ENCODE results near the gene FXYD6. TPM values are rescaled to one million over a fixed set of nuclear protein-coding genes. Genes with fewer than 3 reads are reported as not detected.

Gene FXYD6
- polyA plus RNA-seq, 2 of the 4 experiments (the other 2 are of a cell fraction): 0.26 to 0.49 TPM

- no peaks in the 10 kb centered on the region for H3K4me1 ChIP-seq
- H3K9me3 ChIP-seq: no peaks in the 10 kb centered on the region
- POLR2A ChIA-PET: no interaction called here
- H3K27ac ChIP-seq: no peak overlapping the region
- ATAC-seq: no peak
- WGBS (ENCODE audit: missing lambda C conversion rate): 29% methylated on average over 1 of the region's 6 CpGs
- no peak overlapping the region for H3K4me2 ChIP-seq
- TF ChIP-seq CHD4 (IDR thresholded peaks at IDR 0.05; ENCODE audit: borderline replicate concordance) (no peak), EP300 (IDR thresholded peaks at IDR 0.05) (no peak), RNF2 (IDR thresholded peaks at IDR 0.05; ENCODE audit: borderline replicate concordance, low read depth) (no peak), HOXB13 (CRISPR knock-in tag; IDR thresholded peaks at IDR 0.05; ENCODE audit: low read depth) (no peak), ATOH8 (CRISPR knock-in tag; IDR thresholded peaks at IDR 0.05; ENCODE audit: low read depth) (no peak), ZNF302 (CRISPR knock-in tag; IDR thresholded peaks at IDR 0.05) (no peak), CBX8 (IDR thresholded peaks at IDR 0.05) (no peak), ZSCAN20 (CRISPR knock-in tag; IDR thresholded peaks at IDR 0.05) (no peak), MAX (IDR thresholded peaks at IDR 0.05) (no peak), KDM1A (IDR thresholded peaks at IDR 0.05; ENCODE audit: low read depth) (no peak), SMC3 (IDR thresholded peaks at IDR 0.05) (no peak)
- no peak for DNase-seq (ENCODE audit: low read depth in 1 of 2, low spot score in 1 of 2)
- H3K4me3 ChIP-seq: no peak overlapping the region
- no peak for FAIRE-seq
- CTCF ChIA-PET: interaction anchor here (1.7 to 3.2 kb wide), 3 partner anchors 16 to 87 kb away, joined by 3 to 14 read pairs (median 4); no protein-coding TSS in a partner anchor
Measured at GRCh38 chr11:117860139-117860538, 16.3 kb downstream of the FXYD6 start.

DNA sequence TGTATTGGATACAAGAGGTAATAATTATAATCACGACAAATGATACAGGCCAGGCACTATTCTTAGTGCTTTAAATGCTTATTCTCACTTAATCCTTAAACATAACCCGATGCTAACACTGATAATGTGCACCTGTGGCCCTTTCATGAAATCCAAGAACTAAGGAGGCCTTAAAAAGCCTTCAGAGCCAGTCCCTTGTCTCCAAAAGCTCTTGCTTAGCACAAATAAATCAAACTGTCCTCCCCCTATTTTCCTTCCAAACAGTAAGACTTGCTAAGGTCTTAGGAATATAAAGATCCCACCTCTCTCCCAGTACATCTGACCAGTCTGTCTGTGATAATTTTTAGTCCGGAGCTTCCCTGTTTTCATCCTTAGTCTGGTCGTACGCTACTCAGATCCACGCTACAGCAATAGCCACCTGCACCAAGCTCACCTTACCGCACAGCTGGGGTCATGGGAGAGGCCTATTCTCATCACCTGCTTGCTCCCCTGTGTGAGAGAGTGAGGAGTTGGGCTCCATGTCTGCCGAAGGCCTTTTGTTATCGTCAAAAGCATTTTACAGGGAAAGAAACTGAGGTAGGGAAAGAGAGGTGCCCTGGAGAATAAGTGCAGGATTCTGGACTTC, 16.9 kb downstream of the FXYD6 start:
- no peak overlapping the region for H3K27ac ChIP-seq
- no peak overlapping the region for H3K4me3 ChIP-seq
- WGBS (ENCODE audit: missing lambda C conversion rate): 67% methylated on average over 9 of the region's 9 CpGs
- H3K4me2 ChIP-seq: no peak overlapping the region
- DNase-seq (ENCODE audit: low read depth in 1 of 2, low spot score in 1 of 2) (no peak), FAIRE-seq (no peak), ATAC-seq (no peak)
- ChIA-PET POLR2A (no interaction called here), CTCF (interaction anchor here (1.7 to 1.8 kb wide), 2 partner anchors 15 to 52 kb away, joined by 3 to 4 read pairs; no protein-coding TSS in a partner anchor)
- TF ChIP-seq NFE2L2 (conservative IDR thresholded peaks at IDR 0.05; ENCODE audit: low read length): no peak
- no peak for TF ChIP-seq RFX5 (IDR thresholded peaks at IDR 0.05)
- no peak for TF ChIP-seq KDM5A (IDR thresholded peaks at IDR 0.05)
- TF ChIP-seq FOSB (CRISPR knock-in tag; IDR thresholded peaks at IDR 0.05): no peak
- TF ChIP-seq HDAC2 (IDR thresholded peaks at IDR 0.05): no peak
- H3K4me1 ChIP-seq: no peaks in the 10 kb centered on the region
- no peaks in the 10 kb centered on the region for H3K9me3 ChIP-seq

- TF ChIP-seq POLR2A (IDR thresholded peaks at IDR 0.05; ENCODE audit: low read length) (no peak), CBX2 (IDR thresholded peaks at IDR 0.05; ENCODE audit: borderline replicate concordance, low read depth) (no peak), SREBF2 (IDR thresholded peaks at IDR 0.05) (no peak), RFX5 (IDR thresholded peaks at IDR 0.05) (no peak), BHLHE40 (IDR thresholded peaks at IDR 0.05; ENCODE audit: low read depth, low read length) (no peak), NR3C1 (IDR thresholded peaks at IDR 0.05) (no peak)
- DNase-seq (ENCODE audit: low read depth in 1 of 2, low spot score in 1 of 2) (no peak), FAIRE-seq (no peak), ATAC-seq (no peak)
- H3K4me1 ChIP-seq: no peaks in the 10 kb centered on the region
- H3K4me3 ChIP-seq: no peak overlapping the region
- WGBS (ENCODE audit: missing lambda C conversion rate): 85% methylated on average over 4 of the region's 10 CpGs
- no peak overlapping the region for H3K4me2 ChIP-seq
- ChIA-PET CTCF (interaction anchor here (1.7 kb wide), 1 partner anchor 51 kb away, joined by 3 read pairs; no protein-coding TSS in a partner anchor), POLR2A (no interaction called here)
- no peaks in the 10 kb centered on the region for H3K9me3 ChIP-seq
- no peak overlapping the region for H3K27ac ChIP-seq
Measured at GRCh38 chr11:117859061-117859460, 17.4 kb downstream of the FXYD6 start.

DNA sequence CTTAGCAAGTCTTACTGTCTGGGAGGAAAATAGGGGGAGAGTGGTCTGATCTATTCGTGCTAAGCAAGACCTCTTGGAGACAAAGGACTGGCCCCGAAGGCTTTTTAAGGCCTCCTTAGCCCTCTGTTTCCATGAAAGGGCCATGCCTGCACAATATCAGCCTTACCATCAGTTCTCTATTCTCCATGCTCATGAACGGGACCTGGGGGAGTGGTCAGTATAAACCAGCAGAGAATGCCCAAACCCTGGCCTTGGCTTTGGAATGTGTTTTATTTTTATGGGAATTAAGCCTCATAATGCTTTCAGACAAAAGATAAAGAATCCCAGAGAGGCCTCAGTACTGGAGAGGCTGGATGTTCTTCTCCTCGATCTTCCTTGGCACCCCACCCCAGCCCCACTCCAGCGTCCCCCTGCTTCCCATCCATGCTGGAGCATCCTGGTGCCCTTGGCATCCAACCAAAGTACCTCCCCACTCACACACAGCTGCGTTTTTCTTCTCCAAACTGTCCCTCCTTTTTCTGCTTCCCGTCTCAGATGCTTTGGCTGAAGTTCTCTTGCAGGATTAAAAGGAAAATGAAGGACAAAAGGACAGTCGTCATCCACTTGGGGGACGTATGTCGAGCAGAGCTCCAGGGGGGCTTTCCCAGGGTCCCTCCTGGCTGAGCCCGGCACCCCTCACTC, 18.6 kb downstream of the FXYD6 start:
- no peak for ATAC-seq
- H3K4me3 ChIP-seq: no peak overlapping the region
- DNase-seq (ENCODE audit: low read depth in 1 of 2, low spot score in 1 of 2): no peak
- no peaks in the 10 kb centered on the region for H3K4me1 ChIP-seq
- H3K9me3 ChIP-seq: peaks cover 1% of the 10 kb centered on the region; the same call in 1 of the 3 replicates
- TF ChIP-seq JUNB (IDR thresholded peaks at IDR 0.05) (no peak), HOXB5 (CRISPR knock-in tag; IDR thresholded peaks at IDR 0.05) (no peak), KDM5A (IDR thresholded peaks at IDR 0.05) (no peak), SREBF2 (IDR thresholded peaks at IDR 0.05) (no peak), FOXS1 (CRISPR knock-in tag; IDR thresholded peaks at IDR 0.05) (no peak), HOXB13 (CRISPR knock-in tag; IDR thresholded peaks at IDR 0.05; ENCODE audit: low read depth) (no peak), CHD2 (IDR thresholded peaks at IDR 0.05; ENCODE audit: low read length, partially characterized antibody) (no peak), ZNF302 (CRISPR knock-in tag; IDR thresholded peaks at IDR 0.05) (no peak), CBX8 (IDR thresholded peaks at IDR 0.05) (no peak), EP300 (IDR thresholded peaks at IDR 0.05) (no peak), ZC3H11A (IDR thresholded peaks at IDR 0.05) (no peak)
- TF ChIP-seq, protein P1, sequence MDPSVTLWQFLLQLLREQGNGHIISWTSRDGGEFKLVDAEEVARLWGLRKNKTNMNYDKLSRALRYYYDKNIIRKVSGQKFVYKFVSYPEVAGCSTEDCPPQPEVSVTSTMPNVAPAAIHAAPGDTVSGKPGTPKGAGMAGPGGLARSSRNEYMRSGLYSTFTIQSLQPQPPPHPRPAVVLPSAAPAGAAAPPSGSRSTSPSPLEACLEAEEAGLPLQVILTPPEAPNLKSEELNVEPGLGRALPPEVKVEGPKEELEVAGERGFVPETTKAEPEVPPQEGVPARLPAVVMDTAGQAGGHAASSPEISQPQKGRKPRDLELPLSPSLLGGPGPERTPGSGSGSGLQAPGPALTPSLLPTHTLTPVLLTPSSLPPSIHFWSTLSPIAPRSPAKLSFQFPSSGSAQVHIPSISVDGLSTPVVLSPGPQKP (IDR thresholded peaks at IDR 0.05; ENCODE audit: low read depth, low read length): no peak
- no peak overlapping the region for H3K27ac ChIP-seq
- no peak overlapping the region for H3K4me2 ChIP-seq
- POLR2A ChIA-PET: no interaction called here
- WGBS (ENCODE audit: missing lambda C conversion rate): 45% methylated on average over 11 of the region's 11 CpGs
- CTCF ChIA-PET: interaction anchor here (0.8 kb wide), 1 partner anchor 89 kb away, joined by 3 read pairs; no protein-coding TSS in a partner anchor
- FAIRE-seq: no peak
